ENCODE data around the gene SLC24A4. TPM values are rescaled to one million over a fixed set of nuclear protein-coding genes. Genes with fewer than 3 reads are reported as not detected.

Gene SLC24A4
- total RNA-seq, 1 donor from 2014 or later = 1.5 TPM

GRCh38 chr14:92471919-92472318 is 149.0 kb downstream of the SLC24A4 start:
- DNase-seq (ENCODE audit: extremely low spot score in 2 of 2) = peak in 1 of 2 donors; percentile 54
- Histone ChIP-seq H3K4me1 (peaks cover 24% of the 10 kb centered on the region), H3K4me3 (no peak overlapping the region), H3K36me3 (no peaks in the 10 kb centered on the region), H3K27ac (no peak overlapping the region), H3K9me3 (no peaks in the 10 kb centered on the region), H3K27me3 (no peaks in the 10 kb centered on the region)
- intact Hi-C loops (cut with DNase I) = no loop called here
- no peak for TF ChIP-seq POLR2A (IDR thresholded peaks at IDR 0.05)
- TF ChIP-seq POLR2AphosphoS5 (IDR thresholded peaks at IDR 0.05; ENCODE audit: insufficient read depth in 1 of 2, low read depth in 1 of 2) = no peak
- no peak for TF ChIP-seq CTCF (IDR thresholded peaks at IDR 0.05)

- DNase-seq (ENCODE audit: extremely low spot score in 2 of 2) = peak in 1 of 2 donors; percentile 52
- H3K36me3 ChIP-seq = no peaks in the 10 kb centered on the region
- peak overlapping the region; percentile 68 for H3K27ac ChIP-seq
- no peaks in the 10 kb centered on the region for H3K9me3 ChIP-seq
- no peak overlapping the region for H3K4me3 ChIP-seq
- TF ChIP-seq CTCF (IDR thresholded peaks at IDR 0.05) (no peak), POLR2A (IDR thresholded peaks at IDR 0.05) (no peak), POLR2AphosphoS5 (IDR thresholded peaks at IDR 0.05; ENCODE audit: insufficient read depth in 1 of 2, low read depth in 1 of 2) (no peak)
- no peaks in the 10 kb centered on the region for H3K27me3 ChIP-seq
- H3K4me1 ChIP-seq = peaks cover 24% of the 10 kb centered on the region
- intact Hi-C loops (cut with DNase I) = no loop called here
Observed at GRCh38 chr14:92472860-92473259, 149.9 kb downstream of the SLC24A4 start.

GRCh38 chr14:92473261-92473968 is 150.4 kb downstream of the SLC24A4 start:
- Histone ChIP-seq H3K36me3 (no peaks in the 10 kb centered on the region), H3K4me3 (no peak overlapping the region), H3K9me3 (no peaks in the 10 kb centered on the region), H3K27ac (peak overlapping the region; percentile 68), H3K27me3 (no peaks in the 10 kb centered on the region), H3K4me1 (peaks cover 24% of the 10 kb centered on the region)
- intact Hi-C loops (cut with DNase I) = no loop called here
- TF ChIP-seq POLR2A (IDR thresholded peaks at IDR 0.05) = no peak
- TF ChIP-seq POLR2AphosphoS5 (IDR thresholded peaks at IDR 0.05; ENCODE audit: insufficient read depth in 1 of 2, low read depth in 1 of 2) = no peak
- no peak for TF ChIP-seq CTCF (IDR thresholded peaks at IDR 0.05)
- peak in 1 of 2 donors; percentile 87 for DNase-seq (ENCODE audit: extremely low spot score in 2 of 2)

- intact Hi-C loops (cut with DNase I) = no loop called here
- peaks cover 24% of the 10 kb centered on the region for H3K4me1 ChIP-seq
- H3K36me3 ChIP-seq = no peaks in the 10 kb centered on the region
- TF ChIP-seq POLR2A (IDR thresholded peaks at IDR 0.05) (no peak), POLR2AphosphoS5 (IDR thresholded peaks at IDR 0.05; ENCODE audit: insufficient read depth in 1 of 2, low read depth in 1 of 2) (no peak), CTCF (IDR thresholded peaks at IDR 0.05) (no peak)
- H3K4me3 ChIP-seq = no peak overlapping the region
- no peaks in the 10 kb centered on the region for H3K9me3 ChIP-seq
- H3K27ac ChIP-seq = peak overlapping the region; percentile 68
- no peak for DNase-seq (ENCODE audit: extremely low spot score in 2 of 2)
- no peaks in the 10 kb centered on the region for H3K27me3 ChIP-seq
Observed at GRCh38 chr14:92473969-92474535, 151.1 kb downstream of the SLC24A4 start.

GRCh38 chr14:92475037-92475436 is 152.1 kb downstream of the SLC24A4 start:
- no peak for TF ChIP-seq POLR2A (IDR thresholded peaks at IDR 0.05)
- no peak for TF ChIP-seq POLR2AphosphoS5 (IDR thresholded peaks at IDR 0.05; ENCODE audit: insufficient read depth in 1 of 2, low read depth in 1 of 2)
- TF ChIP-seq CTCF (IDR thresholded peaks at IDR 0.05) = no peak
- H3K36me3 ChIP-seq = no peaks in the 10 kb centered on the region
- peak in 1 of 2 donors; percentile 71 for DNase-seq (ENCODE audit: extremely low spot score in 2 of 2)
- no peaks in the 10 kb centered on the region for H3K9me3 ChIP-seq
- peak overlapping the region; percentile 39 for H3K27ac ChIP-seq
- H3K4me3 ChIP-seq = no peak overlapping the region
- H3K27me3 ChIP-seq = no peaks in the 10 kb centered on the region
- peaks cover 24% of the 10 kb centered on the region for H3K4me1 ChIP-seq
- intact Hi-C loops (cut with DNase I) = no loop called here

Measured in vagina (tissue), 2 donors.